Stimulated activated CD8-positive, alpha-beta memory T cell treated with anti-CD3 and anti-CD28 coated beads, Interleukin-12 subunit alpha, Interleukin-12 subunit beta, amount 100 ng/mL, for 24 hours (primary cell): ENCODE data around the gene EIF4G1.

ENCODE experiments used
- DNase-seq: peaks from one replicate; pipeline ENCODE4 v3.0.0-alpha.2; 2020; ENCODE audit errors: extremely low read depth

EIF4G1 gene

DNA sequence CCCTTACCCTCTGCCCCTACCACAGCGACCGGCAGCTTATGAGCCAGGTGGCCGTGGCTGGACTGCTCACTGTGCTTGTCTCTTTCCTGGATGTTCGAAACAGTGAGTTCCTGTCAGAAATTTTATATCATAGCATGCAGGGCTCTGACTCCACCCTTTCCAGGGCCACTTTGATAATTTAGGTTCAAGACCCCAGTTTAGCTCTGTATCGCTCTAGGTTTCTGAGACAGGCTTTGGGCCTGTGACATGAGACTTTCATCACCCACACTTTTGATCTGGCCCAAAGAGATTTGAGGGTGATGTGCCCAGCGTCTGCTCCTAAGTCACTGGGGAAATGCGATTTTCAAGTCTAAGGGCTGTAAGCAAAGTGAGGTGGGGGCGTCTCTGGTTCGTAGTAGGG, 6.5 kb upstream of the EIF4G1 start:
- DNase-seq, result no peak

DNA sequence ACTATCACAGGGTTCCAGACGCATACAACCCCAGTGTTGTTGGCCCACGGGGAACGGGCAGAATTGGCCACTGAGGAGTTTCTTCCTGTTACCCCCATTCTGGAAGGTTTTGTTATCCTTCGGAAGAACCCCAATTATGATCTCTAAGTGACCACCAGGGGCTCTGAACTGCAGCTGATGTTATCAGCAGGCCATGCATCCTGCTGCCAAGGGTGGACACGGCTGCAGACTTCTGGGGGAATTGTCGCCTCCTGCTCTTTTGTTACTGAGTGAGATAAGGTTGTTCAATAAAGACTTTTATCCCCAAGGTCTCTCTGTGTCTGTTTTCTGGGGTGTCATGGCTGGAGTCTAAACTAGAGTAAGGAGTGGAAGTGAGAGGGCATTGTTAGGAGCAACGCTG, 5.7 kb upstream of the EIF4G1 start:
- no peak for DNase-seq

DNA sequence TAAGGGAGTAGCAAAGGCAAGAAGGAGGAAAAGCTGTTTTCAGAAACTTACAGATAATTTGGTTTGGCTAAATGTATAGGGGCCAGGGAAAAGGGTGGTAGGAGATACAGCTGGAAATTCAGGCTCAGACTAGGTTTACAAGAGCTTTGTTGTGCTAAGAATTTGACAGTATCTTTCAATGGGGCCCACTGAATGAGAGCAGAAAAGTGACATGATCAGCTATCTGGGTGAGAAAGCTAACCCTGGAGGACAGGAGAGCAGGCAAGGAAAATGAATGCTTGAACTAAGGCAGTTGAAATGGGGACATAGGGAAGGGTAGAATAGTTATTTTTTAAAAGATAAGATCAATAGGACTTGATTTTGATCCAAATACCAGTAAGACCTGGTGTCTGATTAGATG, 2.8 kb upstream of the EIF4G1 start:
- no peak for DNase-seq

DNA sequence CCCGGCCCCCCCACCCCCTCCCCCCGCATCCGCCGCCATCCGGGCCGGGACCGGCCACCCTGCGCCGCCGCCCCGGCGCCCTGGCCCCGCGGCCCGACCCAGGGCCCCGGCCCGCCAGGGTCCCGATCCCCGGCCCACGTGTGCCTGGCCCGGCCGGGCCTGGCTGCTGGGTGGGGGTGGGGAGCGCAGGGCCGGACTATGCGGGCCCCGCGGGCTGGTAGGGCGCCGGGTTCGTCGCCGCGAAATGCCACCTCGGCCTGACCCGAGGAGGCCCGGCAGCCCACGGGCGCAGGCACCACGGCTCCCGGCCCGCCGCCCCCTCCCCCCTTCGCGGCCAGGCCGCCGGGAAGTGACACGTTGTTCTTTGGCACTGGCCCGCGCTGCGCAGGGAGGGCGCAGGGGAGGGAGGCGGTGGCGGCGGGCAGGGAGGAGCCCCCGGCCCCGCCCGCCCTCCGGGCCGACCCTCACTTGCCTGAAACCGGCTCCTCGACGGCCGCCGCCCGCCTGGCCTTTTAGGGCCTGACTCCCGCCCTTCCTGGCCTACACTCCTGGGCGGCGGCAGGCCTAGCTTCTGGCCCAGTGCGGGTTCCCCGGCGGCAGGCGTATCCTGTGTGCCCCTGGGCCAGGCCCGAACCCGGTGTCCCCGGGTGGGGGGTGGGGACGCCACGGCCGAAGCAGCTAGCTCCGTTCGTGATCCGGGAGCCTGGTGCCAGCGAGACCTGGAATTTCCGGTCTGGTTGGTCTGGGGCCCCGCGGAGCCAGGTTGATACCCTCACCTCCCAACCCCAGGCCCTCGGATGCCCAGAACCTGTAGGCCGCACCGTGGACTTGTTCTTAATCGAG, 515 bp downstream of the EIF4G1 start:
- peak; percentile 37 for DNase-seq

DNA sequence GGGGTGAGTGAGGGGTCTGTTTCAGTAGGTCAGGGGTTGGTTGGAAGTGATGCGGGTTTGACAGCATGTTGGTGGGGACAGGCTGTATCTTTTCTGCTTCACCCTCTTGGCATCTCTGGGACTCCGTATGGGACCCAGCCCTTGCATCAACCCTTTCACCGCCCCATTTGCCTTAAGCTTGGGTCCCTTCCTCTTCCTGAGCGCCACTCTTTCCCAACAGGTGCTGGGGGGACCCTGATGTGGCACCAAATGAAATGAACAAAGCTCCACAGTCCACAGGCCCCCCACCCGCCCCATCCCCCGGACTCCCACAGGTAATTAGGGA, 1.1 kb downstream of the EIF4G1 start:
- no peak for DNase-seq

DNA sequence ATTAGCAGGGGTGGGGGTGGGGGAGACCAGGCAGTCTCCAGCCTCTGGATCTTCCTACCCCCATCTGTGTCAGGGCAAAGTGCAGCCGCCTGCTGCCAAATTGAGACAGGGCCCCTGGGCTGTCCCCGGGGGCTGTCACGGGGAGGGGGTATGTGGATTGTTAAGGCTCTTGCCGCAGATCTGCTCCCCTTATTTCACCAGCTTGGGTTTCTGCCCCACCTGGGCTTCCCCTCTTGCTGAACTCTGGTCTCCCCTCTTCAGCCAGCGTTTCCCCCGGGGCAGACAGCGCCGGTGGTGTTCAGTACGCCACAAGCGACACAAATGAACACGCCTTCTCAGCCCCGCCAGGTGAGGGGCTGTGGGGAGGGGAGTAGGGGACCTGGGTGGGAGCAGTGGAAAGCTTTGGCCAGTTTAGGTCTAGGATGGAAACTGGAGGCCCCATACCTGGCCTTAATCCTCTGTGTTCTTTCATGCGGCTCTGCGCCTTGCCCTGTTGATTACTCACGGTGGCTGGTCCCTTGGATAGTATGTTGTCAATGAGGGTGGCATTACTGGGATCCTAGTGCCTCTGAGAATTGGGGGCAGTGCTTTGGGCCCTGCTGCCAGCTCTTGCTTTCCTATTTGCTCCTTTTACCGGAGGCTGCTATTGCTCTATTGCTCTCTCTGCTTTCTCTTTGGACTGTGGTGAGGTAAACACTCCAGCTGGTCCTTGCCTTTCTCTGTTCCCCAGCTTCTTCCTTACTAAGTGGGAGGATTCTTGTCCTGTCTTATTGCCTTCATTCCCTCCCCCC, 1.7 kb downstream of the EIF4G1 start:
- DNase-seq, result no peak

DNA sequence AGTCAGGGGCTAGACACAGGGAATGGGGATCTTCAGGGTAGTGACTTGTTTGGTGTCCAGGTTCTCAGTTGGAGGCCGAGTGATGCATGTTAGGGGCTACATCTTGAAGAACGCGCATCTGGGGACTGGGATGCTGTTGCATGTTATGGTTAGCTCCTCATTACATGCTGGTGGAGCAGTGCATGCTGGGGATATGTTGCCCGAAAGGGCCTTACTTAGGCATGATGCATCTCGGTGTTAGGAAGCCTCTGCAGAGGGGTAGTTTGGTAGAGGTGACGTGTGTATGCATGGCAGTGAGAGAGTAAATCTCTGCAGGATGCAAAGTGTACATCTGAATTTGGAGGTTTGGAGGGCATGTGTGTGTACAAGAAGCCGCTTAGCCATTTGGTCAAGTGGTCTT, 2.4 kb downstream of the EIF4G1 start:
- DNase-seq, result no peak

DNA sequence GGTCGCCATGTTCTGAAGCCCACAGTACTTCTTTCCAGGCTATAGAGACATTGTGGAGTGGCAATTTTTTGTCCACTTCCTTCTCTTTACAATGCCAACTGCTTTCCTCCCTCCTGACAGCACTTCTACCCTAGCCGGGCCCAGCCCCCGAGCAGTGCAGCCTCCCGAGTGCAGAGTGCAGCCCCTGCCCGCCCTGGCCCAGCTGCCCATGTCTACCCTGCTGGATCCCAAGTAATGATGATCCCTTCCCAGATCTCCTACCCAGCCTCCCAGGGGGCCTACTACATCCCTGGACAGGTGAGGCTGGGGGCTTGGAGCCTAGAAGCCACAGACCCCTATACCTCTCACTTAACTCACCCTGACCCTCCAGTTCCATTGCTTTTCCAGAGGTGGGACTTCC, 2.8 kb downstream of the EIF4G1 start:
- no peak for DNase-seq

DNA sequence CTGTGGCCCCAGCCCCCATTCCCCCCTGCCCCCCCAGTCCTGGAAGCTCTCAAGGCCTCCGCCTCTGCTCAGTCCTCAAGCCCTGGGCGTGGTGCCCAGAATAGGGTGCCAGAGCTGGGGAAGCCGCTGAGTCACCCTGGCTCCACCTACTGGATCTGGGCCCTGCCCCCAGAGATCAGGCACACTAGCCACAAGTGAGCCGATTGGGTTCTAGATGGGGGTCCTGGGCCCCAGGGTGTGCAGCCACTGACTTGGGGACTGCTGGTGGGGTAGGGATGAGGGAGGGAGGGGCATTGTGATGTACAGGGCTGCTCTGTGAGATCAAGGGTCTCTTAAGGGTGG, 5.7 kb downstream of the EIF4G1 start:
- no peak for DNase-seq

DNA sequence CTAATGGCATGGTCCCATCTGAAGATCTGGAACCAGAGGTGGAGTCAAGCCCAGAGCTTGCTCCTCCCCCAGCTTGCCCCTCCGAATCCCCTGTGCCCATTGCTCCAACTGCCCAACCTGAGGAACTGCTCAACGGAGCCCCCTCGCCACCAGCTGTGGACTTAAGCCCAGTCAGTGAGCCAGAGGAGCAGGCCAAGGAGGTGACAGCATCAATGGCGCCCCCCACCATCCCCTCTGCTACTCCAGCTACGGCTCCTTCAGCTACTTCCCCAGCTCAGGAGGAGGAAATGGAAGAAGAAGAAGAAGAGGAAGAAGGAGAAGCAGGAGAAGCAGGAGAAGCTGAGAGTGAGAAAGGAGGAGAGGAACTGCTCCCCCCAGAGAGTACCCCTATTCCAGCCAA, 7.3 kb downstream of the EIF4G1 start:
- no peak for DNase-seq

DNA sequence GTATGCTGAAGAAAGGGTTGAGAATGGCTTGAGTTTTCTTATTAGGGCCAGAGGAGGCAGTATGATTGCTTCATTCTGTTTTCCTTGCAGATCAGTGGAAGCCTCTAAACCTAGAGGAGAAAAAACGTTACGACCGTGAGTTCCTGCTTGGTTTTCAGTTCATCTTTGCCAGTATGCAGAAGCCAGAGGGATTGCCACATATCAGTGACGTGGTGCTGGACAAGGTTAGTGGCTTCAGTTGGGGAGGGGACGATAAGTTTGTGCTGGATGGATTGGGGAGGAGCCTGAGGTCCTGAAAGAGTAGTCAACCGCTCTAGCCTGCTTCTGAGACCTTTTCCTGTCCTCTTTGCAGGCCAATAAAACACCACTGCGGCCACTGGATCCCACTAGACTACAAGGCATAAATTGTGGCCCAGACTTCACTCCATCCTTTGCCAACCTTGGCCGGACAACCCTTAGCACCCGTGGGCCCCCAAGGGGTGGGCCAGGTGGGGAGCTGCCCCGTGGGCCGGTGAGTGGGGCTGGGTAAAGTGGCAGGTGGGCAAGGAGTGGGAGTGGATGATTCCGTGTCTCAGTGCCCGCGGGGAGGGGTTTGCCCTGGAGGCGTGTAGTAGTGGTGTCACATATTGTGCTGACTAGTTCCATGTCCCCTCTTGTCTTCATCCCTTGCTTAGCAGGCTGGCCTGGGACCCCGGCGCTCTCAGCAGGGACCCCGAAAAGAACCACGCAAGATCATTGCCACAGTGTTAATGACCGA, 8.5 kb downstream of the EIF4G1 start:
- no peak for DNase-seq

DNA sequence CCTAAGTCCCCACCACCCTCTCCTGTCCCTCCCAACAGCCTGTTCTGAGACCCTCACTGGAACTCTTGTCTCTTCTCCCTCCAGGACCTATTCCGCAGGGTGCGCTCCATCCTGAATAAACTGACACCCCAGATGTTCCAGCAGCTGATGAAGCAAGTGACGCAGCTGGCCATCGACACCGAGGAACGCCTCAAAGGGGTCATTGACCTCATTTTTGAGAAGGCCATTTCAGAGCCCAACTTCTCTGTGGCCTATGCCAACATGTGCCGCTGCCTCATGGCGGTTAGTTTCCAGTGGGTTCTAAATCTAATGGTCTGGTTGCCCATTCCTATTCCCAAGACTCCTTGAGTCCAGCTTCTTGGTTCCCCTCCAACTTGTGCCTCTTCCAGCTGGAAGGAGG, 9.3 kb downstream of the EIF4G1 start:
- no peak for DNase-seq

DNA sequence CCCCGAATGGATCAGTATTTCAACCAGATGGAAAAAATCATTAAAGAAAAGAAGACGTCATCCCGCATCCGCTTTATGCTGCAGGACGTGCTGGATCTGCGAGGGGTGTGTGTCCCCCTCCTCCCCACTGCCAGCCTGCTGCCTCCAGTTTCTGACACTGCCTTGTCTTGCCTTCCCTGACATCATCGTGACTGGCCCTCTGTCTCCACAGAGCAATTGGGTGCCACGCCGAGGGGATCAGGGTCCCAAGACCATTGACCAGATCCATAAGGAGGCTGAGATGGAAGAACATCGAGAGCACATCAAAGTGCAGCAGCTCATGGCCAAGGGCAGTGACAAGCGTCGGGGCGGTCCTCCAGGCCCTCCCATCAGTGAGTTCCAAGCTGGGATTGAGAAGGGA, 10.9 kb downstream of the EIF4G1 start:
- DNase-seq, result no peak

DNA sequence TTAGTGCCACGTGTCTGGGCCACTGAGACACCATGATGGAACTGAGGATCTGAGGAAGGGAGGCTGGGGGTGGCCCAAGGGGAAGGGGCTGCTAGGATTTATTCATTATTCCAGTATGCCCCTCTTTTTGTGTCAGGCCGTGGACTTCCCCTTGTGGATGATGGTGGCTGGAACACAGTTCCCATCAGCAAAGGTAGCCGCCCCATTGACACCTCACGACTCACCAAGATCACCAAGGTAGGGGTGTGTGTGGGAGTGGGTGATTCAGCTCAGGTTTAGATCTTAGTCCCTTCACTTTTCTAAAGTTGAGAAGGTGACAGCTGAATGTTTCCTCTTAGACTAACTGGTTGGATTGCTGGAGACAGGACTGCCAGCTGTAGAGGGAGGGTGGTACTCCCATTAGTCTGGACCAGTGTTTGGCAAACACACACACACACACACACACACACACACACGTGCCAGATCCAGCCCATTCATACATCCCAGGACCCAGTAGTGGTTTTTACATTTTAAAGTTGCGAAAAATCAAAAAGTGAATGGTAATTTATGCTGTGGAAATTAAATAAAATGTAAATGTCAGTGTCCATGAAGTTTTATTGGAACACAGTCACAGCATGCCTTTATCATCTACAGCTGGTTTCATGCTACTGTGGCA, 11.4 kb downstream of the EIF4G1 start:
- DNase-seq, result no peak

DNA sequence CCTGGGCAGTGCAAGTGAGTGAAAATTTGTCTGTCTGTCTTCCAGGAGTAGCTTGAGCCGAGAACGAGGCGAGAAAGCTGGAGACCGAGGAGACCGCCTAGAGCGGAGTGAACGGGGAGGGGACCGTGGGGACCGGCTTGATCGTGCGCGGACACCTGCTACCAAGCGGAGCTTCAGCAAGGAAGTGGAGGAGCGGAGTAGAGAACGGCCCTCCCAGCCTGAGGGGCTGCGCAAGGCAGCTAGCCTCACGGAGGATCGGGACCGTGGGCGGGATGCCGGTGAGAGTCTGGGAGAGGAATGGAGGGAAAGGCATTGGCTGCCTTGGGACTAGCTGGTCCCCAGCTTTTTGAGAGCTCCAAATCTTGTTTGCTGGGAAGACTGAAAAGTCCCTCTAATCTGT, 12.8 kb downstream of the EIF4G1 start:
- DNase-seq, result no peak

DNA sequence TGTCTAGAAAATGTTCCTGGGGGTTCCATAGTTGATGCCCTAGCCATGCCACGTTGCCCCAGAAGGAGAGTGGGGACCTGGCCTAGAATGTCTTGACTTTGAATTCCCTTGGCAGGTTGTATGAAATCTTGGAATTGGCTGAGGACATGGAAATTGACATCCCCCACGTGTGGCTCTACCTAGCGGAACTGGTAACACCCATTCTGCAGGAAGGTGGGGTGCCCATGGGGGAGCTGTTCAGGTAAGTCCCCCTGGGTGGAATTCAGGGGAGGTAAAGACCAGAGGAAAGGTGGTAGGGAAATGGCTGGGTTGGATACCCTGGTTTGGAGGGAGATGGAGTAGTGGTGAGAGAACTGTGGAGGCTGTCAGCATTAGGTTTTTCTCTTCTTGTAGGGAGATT, 14.1 kb downstream of the EIF4G1 start:
- no peak for DNase-seq

DNA sequence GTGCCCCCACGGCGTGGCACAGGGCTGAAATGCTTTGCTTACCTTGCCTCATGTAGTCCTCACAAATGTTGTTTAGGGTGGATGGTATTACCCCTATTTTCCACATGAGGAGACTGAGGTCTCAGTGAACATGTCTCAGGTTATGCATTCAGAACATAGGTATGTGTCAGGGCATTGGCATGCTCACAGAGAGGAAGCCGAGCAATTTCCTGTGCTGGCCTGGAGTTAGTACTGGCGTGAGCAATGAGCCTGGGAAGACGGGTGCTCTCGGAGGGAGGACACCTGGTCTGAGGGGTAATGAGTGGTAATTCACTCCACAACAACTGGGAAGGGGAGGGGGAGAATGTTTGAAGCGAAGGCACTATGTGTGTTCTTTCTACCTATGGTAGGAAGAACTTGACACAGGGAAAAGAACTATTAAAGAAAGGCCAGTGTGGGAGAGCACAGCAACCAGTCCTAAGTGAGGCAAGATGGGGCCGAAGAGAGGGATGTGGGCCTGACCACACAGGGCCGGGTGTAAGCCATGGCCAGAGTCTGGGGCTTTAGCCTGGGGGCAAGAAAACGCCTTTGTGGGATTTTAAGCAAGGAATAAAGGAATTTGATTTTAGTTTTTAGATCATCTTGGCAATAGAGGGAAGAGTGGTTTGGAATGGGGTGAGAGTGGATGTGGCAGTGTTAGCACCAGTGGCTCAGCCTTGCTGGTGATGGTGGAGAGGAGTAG, 18.1 kb downstream of the EIF4G1 start:
- DNase-seq, result no peak

DNA sequence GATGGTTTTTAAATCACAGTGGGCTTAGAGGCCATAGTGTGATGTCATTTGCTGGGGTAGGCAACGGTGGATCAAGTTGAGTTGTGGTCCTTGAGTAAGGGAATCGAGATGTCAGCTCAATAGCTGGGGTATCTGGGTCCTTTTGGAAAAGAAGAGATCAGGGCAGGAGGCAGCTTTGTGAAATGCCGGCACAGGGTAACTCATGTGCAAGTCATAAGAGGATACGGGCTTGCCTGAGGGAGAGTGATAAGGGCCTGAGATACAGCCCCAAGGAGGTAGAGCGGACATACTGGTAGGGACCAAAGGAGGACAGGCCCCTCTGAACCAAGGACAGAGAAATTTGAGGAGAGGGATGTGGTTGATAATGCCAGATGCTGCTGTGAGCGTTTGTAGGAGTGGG, 18.8 kb downstream of the EIF4G1 start:
- no peak for DNase-seq

DNA sequence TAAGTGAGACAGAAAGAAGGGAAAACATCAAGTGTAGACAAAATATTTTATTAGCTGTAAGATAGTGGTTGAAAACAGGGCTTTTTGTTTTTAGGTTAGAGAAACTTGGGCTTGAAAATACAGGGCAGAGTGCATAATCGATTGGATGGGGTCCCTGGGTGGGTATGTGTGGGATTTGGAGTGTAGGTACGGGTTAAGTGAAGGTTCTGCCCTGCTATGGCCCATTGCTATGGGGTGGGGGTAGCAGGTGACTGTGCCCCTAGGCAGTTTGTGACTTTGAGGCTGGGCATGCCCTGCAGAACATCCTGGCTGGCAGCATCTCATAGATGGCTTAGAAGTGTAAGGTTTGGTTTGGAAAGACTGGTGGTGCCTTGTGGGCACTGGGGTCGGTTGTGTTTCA, 19.3 kb downstream of the EIF4G1 start:
- no peak for DNase-seq

DNA sequence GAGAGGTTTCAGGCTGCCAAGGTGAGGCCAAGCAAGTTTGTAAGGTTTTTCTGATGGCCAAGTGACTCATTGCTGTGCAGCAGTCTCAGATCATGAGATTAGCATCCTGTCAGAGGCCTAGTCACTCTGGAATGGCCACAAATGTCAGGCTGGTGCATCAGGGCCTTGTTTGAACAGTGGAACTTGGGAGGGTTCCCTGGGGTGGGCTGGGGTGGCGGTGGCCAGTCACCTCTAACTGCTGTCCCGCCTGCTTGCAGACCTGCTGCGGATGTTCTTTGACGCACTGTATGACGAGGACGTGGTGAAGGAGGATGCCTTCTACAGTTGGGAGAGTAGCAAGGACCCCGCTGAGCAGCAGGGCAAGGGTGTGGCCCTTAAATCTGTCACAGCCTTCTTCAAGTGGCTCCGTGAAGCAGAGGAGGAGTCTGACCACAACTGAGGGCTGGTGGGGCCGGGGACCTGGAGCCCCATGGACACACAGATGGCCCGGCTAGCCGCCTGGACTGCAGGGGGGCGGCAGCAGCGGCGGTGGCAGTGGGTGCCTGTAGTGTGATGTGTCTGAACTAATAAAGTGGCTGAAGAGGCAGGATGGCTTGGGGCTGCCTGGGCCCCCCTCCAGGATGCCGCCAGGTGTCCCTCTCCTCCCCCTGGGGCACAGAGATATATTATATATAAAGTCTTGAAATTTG, 20.2 kb downstream of the EIF4G1 start:
- DNase-seq, result no peak

DNA sequence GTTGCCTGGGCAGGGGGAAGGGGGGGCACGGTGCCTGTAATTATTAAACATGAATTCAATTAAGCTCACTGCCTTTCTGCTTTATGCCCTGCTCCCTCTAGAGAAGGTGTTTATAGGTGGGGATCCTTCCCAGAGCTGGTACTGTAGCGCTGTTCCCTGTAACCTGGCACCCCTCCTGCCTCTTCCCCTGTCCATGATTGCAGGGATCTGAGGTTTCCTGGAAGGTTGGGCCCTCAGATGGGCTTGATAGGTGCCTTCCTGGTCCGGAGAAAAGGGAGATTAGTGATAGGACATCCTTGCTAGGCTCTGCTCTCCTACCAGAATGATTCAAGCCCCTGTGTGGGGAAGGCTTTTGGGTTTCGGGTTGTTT, 20.9 kb downstream of the EIF4G1 start:
- DNase-seq, result no peak
